ENCODE measurements around the gene DNER. TPM values are rescaled to one million over a fixed set of nuclear protein-coding genes. Genes with fewer than 3 reads are reported as not detected.

The DNER gene
- total RNA-seq, 4 donors from 2014 or later, result 1.9 to 24.7 (median 4.9) TPM

GRCh38 chr2:229363185-229363814 lies 351.1 kb downstream of the DNER start:
- Histone ChIP-seq H3K27me3 (no peaks in the 10 kb centered on the region), H3K4me3 (no peak overlapping the region), H3K27ac (no peak overlapping the region), H3K36me3 (no peaks in the 10 kb centered on the region), H3K4me1 (no peaks in the 10 kb centered on the region), H3K9me3 (no peaks in the 10 kb centered on the region)
- intact Hi-C loops (cut with DNase I; ENCODE audit: low total_unique reads), result no loop called here
- DNase-seq, result no peak
- TF ChIP-seq POLR2A (IDR thresholded peaks at IDR 0.05) (no peak), CTCF (IDR thresholded peaks at IDR 0.05) (no peak)

- no peaks in the 10 kb centered on the region for H3K27me3 ChIP-seq
- no peak overlapping the region for H3K27ac ChIP-seq
- no peak overlapping the region for H3K4me3 ChIP-seq
- no peaks in the 10 kb centered on the region for H3K4me1 ChIP-seq
- no peaks in the 10 kb centered on the region for H3K9me3 ChIP-seq
- DNase-seq, result no peak
- intact Hi-C loops (cut with DNase I; ENCODE audit: low total_unique reads), result no loop called here
- TF ChIP-seq POLR2A (IDR thresholded peaks at IDR 0.05) (no peak), CTCF (IDR thresholded peaks at IDR 0.05) (no peak)
- H3K36me3 ChIP-seq, result no peaks in the 10 kb centered on the region
Observed at GRCh38 chr2:229350883-229351282, 363.5 kb downstream of the DNER start.

- Histone ChIP-seq H3K27me3 (no peaks in the 10 kb centered on the region), H3K36me3 (no peaks in the 10 kb centered on the region), H3K4me1 (no peaks in the 10 kb centered on the region), H3K4me3 (no peak overlapping the region), H3K27ac (no peak overlapping the region), H3K9me3 (no peaks in the 10 kb centered on the region)
- TF ChIP-seq CTCF (IDR thresholded peaks at IDR 0.05) (no peak), POLR2A (IDR thresholded peaks at IDR 0.05) (no peak)
- intact Hi-C loops (cut with DNase I; ENCODE audit: low total_unique reads), result no loop called here
- DNase-seq, result no peak
Observed at GRCh38 chr2:229350117-229350805, 364.1 kb downstream of the DNER start.

- intact Hi-C loops (cut with DNase I; ENCODE audit: low total_unique reads), result no loop called here
- H3K36me3 ChIP-seq, result no peaks in the 10 kb centered on the region
- TF ChIP-seq CTCF (IDR thresholded peaks at IDR 0.05), result no peak
- no peak overlapping the region for H3K4me3 ChIP-seq
- H3K4me1 ChIP-seq, result no peaks in the 10 kb centered on the region
- H3K9me3 ChIP-seq, result no peaks in the 10 kb centered on the region
- H3K27ac ChIP-seq, result no peak overlapping the region
- no peak for DNase-seq
- no peaks in the 10 kb centered on the region for H3K27me3 ChIP-seq
Observed at GRCh38 chr2:229348128-229348527, 366.2 kb downstream of the DNER start.

GRCh38 chr2:229346816-229347540 lies 367.4 kb downstream of the DNER start:
- H3K27ac ChIP-seq, result no peak overlapping the region
- H3K36me3 ChIP-seq, result no peaks in the 10 kb centered on the region
- intact Hi-C loops (cut with DNase I; ENCODE audit: low total_unique reads), result no loop called here
- no peak for DNase-seq
- no peak overlapping the region for H3K4me3 ChIP-seq
- H3K9me3 ChIP-seq, result no peaks in the 10 kb centered on the region
- TF ChIP-seq CTCF (IDR thresholded peaks at IDR 0.05) (no peak), POLR2A (IDR thresholded peaks at IDR 0.05) (no peak)
- H3K27me3 ChIP-seq, result no peaks in the 10 kb centered on the region
- H3K4me1 ChIP-seq, result no peaks in the 10 kb centered on the region
